Gastroesophageal sphincter (tissue), 4 donors: ENCODE data around the gene PPM1H. TPM values are rescaled to one million over a fixed set of nuclear protein-coding genes. Genes with fewer than 3 reads are reported as not detected.

Experiments
- ATAC-seq: fragments of 150-250 bp; one replicate; pipeline ENCODE4 v1.9.1; 2016; ENCODE audit warnings: mild to moderate bottlenecking, moderate library complexity
- H3K27ac ChIP-seq, 4 donors: fragments of 200-600 bp; sonication (generic) in 3 of 4; 1 replicate in 3 of 4; 2 replicates in 1 of 4; pipeline ENCODE4 v1.5.1; 2016 to 2019
- H3K27me3 ChIP-seq: fragments of 200-600 bp; sonication (generic); one replicate; pipeline ENCODE4 v1.5.1; 2019
- H3K36me3 ChIP-seq, 2 donors: fragments of 200-600 bp; sonication (generic); one replicate each; pipeline ENCODE4 v1.5.1; 2019; ENCODE audit warnings: control low read depth in 1 of 2
- H3K4me1 ChIP-seq, 3 donors: fragments of 200-600 bp; sonication (generic); 1 replicate in 2 of 3; 2 replicates in 1 of 3; pipeline ENCODE4 v1.5.1; 2016 to 2019; ENCODE audit warnings: control low read depth in 2 of 3
- H3K4me3 ChIP-seq, 2 donors: fragments of 200-600 bp; sonication (generic); one replicate each; pipeline ENCODE4 v1.5.1; 2019; ENCODE audit warnings: mild to moderate bottlenecking in 1 of 2, moderate library complexity in 1 of 2
- H3K9me3 ChIP-seq, 3 donors: fragments of 200-600 bp; sonication (generic); one replicate each; pipeline ENCODE4 v1.5.1; 2017 to 2019; ENCODE audit warnings: control low read depth in 2 of 3
- CTCF ChIP-seq, 4 experiments: fragments of 200-600 bp in 2 of 4; fragments of 450-650 bp in 2 of 4; sonication (generic) in 1 of 4; IDR thresholded peaks; one replicate each; pipeline ENCODE4 v1.5.1; 2017 to 2019; ENCODE audit warnings: antibody characterized with exemption in 4 of 4, mild to moderate bottlenecking in 2 of 4, moderate library complexity in 2 of 4
- EP300 ChIP-seq: sonication (generic); formaldehyde crosslinking; IDR thresholded peaks from one replicate; pipeline ENCODE4 v1.6.1; 2017; ENCODE audit warnings: antibody characterized with exemption, mild to moderate bottlenecking
- POLR2A ChIP-seq, 2 donors: fragments of 450-650 bp; IDR thresholded peaks; one replicate each; pipeline ENCODE4 v1.6.1; 2017; ENCODE audit warnings: antibody characterized with exemption in 2 of 2, mild to moderate bottlenecking in 2 of 2, moderate library complexity in 1 of 2
- POLR2AphosphoS5 ChIP-seq: sonication (generic); formaldehyde crosslinking; IDR thresholded peaks from one replicate; pipeline ENCODE4 v1.6.1; 2017; ENCODE audit warnings: antibody characterized with exemption
- WGBS, 2 donors: methylation state at CpG; one replicate each; pipeline ENCODE4 v1.1.5; 2018; ENCODE audit warnings: low coverage in 1 of 2; 5-methylcytosine and 5-hydroxymethylcytosine counted together
- total RNA-seq, 4 donors: library from RNA; depleted of rRNA; stranded (reverse); fragments of >200 nt; gene quantifications; one replicate each; pipeline ENCODE4 v1.1.0, GENCODE V29; 2016

Gene PPM1H
- total RNA-seq, 4 donors from 2014 or later: 1.3 to 1.9 (median 1.6) TPM

- no peaks in the 10 kb centered on the region for H3K36me3 ChIP-seq
- H3K4me1 ChIP-seq: peaks cover 0 to 12% (median 0%) of the 10 kb centered on the region in 3 donors
- WGBS, 2 donors: 30 to 66% methylated on average over 2 of the region's 2 CpGs
- no peak for ATAC-seq
- no peaks in the 10 kb centered on the region for H3K27me3 ChIP-seq
- TF ChIP-seq POLR2A (IDR thresholded peaks at IDR 0.05) (no peak), EP300 (no peak)
- no peaks in the 10 kb centered on the region for H3K9me3 ChIP-seq
- no peak overlapping the region for H3K4me3 ChIP-seq
- H3K27ac ChIP-seq: no peak overlapping the region
Measured at GRCh38 chr12:62709311-62709710, 225.6 kb downstream of the PPM1H start.

- Histone ChIP-seq H3K4me3 (no peak overlapping the region), H3K27me3 (no peaks in the 10 kb centered on the region), H3K36me3 (no peaks in the 10 kb centered on the region), H3K9me3 (no peaks in the 10 kb centered on the region), H3K27ac (no peak overlapping the region), H3K4me1 (peaks cover 0 to 21% (median 3%) of the 10 kb centered on the region in 3 donors)
- ATAC-seq: no peak
- WGBS, 2 donors: 91 to 100% methylated on average over 2 of the region's 2 CpGs
- TF ChIP-seq POLR2A (IDR thresholded peaks at IDR 0.05): no peak
- no peak for TF ChIP-seq CTCF (IDR thresholded peaks at IDR 0.05)
- TF ChIP-seq POLR2AphosphoS5: no peak
- no peak for TF ChIP-seq EP300
Measured at GRCh38 chr12:62707939-62708338, 227.0 kb downstream of the PPM1H start.

GRCh38 chr12:62705846-62706245 is 229.1 kb downstream of the PPM1H start:
- Histone ChIP-seq H3K4me1 (peaks cover 0 to 19% (median 7%) of the 10 kb centered on the region in 3 donors), H3K27ac (no peak overlapping the region), H3K9me3 (no peaks in the 10 kb centered on the region), H3K27me3 (no peaks in the 10 kb centered on the region), H3K36me3 (no peaks in the 10 kb centered on the region), H3K4me3 (no peak overlapping the region)
- no peak for ATAC-seq
- WGBS, 2 donors: 88 to 91% methylated on average over 3 to 4 of the region's 4 CpGs
- no peak for TF ChIP-seq POLR2A (IDR thresholded peaks at IDR 0.05)
- no peak for TF ChIP-seq POLR2AphosphoS5
- no peak for TF ChIP-seq CTCF (IDR thresholded peaks at IDR 0.05)
- TF ChIP-seq EP300: no peak

DNA sequence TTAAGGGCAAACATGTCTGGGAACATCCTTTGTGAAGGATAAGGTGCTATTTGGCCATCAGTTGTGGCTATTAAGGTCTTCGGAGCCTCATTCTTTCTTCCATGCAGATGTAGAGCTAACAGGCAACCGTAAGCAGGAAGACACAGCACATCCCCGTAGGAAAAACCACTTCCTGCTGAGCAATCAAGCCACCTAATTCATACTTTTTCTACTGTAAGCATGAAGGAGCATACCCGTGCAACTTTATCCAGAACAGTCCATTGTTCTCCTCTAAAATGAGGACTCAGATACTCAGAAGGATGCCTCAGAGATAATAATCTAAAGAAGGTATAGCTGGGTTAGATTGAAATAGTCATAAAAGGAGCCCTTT is 232.0 kb downstream of the PPM1H start:
- Histone ChIP-seq H3K27me3 (no peaks in the 10 kb centered on the region), H3K36me3 (no peaks in the 10 kb centered on the region), H3K27ac (peak overlapping the region in 3 of 4 donors; percentile 38 to 50 (median 42)), H3K4me3 (no peak overlapping the region), H3K4me1 (peaks cover 0 to 19% (median 7%) of the 10 kb centered on the region in 3 donors), H3K9me3 (no peaks in the 10 kb centered on the region)
- WGBS, 2 donors: 16 to 65% methylated on average over 3 to 4 of the region's 4 CpGs
- no peak for ATAC-seq
- TF ChIP-seq POLR2AphosphoS5: no peak
- TF ChIP-seq EP300: no peak
- TF ChIP-seq CTCF (IDR thresholded peaks at IDR 0.05): no peak
- TF ChIP-seq POLR2A (IDR thresholded peaks at IDR 0.05): no peak

- 85 to 93% methylated on average over 4 to 5 of the region's 5 CpGs for WGBS, 2 donors
- ATAC-seq: no peak
- H3K27me3 ChIP-seq: no peaks in the 10 kb centered on the region
- TF ChIP-seq CTCF (IDR thresholded peaks at IDR 0.05) (no peak), POLR2AphosphoS5 (no peak), EP300 (no peak), POLR2A (IDR thresholded peaks at IDR 0.05) (no peak)
- no peaks in the 10 kb centered on the region for H3K36me3 ChIP-seq
- H3K4me1 ChIP-seq: peaks cover 0 to 19% (median 7%) of the 10 kb centered on the region in 3 donors
- no peak overlapping the region for H3K4me3 ChIP-seq
- H3K9me3 ChIP-seq: no peaks in the 10 kb centered on the region
- no peak overlapping the region for H3K27ac ChIP-seq
Measured at GRCh38 chr12:62701492-62701891, 233.5 kb downstream of the PPM1H start.
